ENCODE data around the gene PFN1. TPM values are rescaled to one million over a fixed set of nuclear protein-coding genes. Genes with fewer than 3 reads are reported as not detected.

Gene PFN1
- total and polyA plus RNA-seq, 10 of the 15 experiments (the other 5 are each of a cell fraction or from before 2014, with no cell fraction given): 154 to 3,892 (median 1,918) TPM

DNA sequence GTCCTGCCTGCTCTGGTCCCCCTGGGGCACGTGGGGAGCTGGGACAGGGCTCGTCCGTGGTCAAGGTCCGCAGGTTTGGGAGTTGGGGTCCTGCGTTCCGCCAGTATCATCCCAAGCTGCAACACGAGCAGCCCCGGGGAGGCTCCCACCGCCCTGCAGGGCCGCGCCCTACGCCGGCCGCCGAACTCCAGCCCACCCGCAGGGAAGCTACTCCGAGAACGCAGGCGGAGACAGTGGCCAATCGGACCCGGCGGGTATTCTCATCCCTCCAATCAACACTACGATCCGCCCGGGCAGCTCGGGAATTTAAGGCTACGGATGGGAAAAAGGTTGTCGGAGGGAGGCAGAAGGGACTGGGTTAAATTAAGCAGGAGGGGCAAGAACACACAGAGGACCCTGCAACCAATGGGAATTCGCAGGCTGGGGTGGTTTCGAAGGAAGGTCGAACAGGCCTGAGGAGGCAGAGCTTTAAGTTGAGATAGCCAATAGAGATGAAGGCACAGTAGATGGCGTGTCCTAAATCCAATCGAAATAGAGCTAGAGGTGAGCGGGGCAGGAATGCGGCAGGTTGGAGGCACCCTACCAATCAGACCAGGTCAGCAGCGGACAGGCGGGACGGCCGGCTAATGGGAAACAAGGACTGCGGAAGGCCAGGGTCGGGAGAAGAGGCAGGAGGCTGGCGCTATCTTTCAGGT, 18.7 kb upstream of the PFN1 start (continued):
- no peak for TF ChIP-seq CUX1 (IDR thresholded peaks at IDR 0.05; ENCODE audit: insufficient replicate concordance, low read depth, low read length)
- TF ChIP-seq BCL11A (IDR thresholded peaks at IDR 0.05; ENCODE audit: low read depth, low read length): no peak
- no peak for TF ChIP-seq MTA2 (IDR thresholded peaks at IDR 0.05; ENCODE audit: low read depth)
- TF ChIP-seq MEF2B (IDR thresholded peaks at IDR 0.05; ENCODE audit: partially characterized antibody, poor library complexity, severe bottlenecking): no peak
- no peak for TF ChIP-seq ZSCAN29 (IDR thresholded peaks at IDR 0.05)
- TF ChIP-seq, protein P1, sequence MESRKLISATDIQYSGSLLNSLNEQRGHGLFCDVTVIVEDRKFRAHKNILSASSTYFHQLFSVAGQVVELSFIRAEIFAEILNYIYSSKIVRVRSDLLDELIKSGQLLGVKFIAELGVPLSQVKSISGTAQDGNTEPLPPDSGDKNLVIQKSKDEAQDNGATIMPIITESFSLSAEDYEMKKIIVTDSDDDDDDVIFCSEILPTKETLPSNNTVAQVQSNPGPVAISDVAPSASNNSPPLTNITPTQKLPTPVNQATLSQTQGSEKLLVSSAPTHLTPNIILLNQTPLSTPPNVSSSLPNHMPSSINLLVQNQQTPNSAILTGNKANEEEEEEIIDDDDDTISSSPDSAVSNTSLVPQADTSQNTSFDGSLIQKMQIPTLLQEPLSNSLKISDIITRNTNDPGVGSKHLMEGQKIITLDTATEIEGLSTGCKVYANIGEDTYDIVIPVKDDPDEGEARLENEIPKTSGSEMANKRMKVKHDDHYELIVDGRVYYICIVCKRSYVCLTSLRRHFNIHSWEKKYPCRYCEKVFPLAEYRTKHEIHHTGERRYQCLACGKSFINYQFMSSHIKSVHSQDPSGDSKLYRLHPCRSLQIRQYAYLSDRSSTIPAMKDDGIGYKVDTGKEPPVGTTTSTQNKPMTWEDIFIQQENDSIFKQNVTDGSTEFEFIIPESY (IDR thresholded peaks at IDR 0.05): no peak
- TF ChIP-seq SMC3 (IDR thresholded peaks at IDR 0.05; ENCODE audit: borderline replicate concordance, low read length): no peak
- no peak for TF ChIP-seq MLLT1 (IDR thresholded peaks at IDR 0.05)
- no peak for TF ChIP-seq WRNIP1 (IDR thresholded peaks at IDR 0.05; ENCODE audit: borderline replicate concordance, low read depth, low read length)
- TF ChIP-seq NFIC (IDR thresholded peaks at IDR 0.05; ENCODE audit: low read depth, low read length): no peak
- no peak for TF ChIP-seq NR2F1 (conservative IDR thresholded peaks at IDR 0.05)
- peak in 1 of 2 experiments; percentile 48; a peak in 1 of 4 replicates for TF ChIP-seq BHLHE40 (IDR thresholded peaks at IDR 0.05; ENCODE audit: borderline replicate concordance in 1 of 2, low read depth in 2 of 2, low read length in 1 of 2)
- TF ChIP-seq FOXK2 (IDR thresholded peaks at IDR 0.05): 0 out of 2 replicates have a peak, but pooled peaks have one; percentile 46
- TF ChIP-seq RFX5 (IDR thresholded peaks at IDR 0.05; ENCODE audit: low read depth, low read length): peak; percentile 76
- TF ChIP-seq KDM1A (IDR thresholded peaks at IDR 0.05; ENCODE audit: borderline replicate concordance): no peak
- TF ChIP-seq TBL1XR1 (IDR thresholded peaks at IDR 0.05; ENCODE audit: low read depth, low read length): 0 out of 2 replicates have a peak, but pooled peaks have one; percentile 10
- TF ChIP-seq PRDM15 (CRISPR knock-in tag; IDR thresholded peaks at IDR 0.05): no peak

Data from GM12878 (cell line).